ENCODE measurements around the gene SLBP. TPM values are rescaled to one million over a fixed set of nuclear protein-coding genes. Genes with fewer than 3 reads are reported as not detected.

Gene SLBP
- total RNA-seq, 1 donor from 2014 or later, result 86.7 TPM

DNA sequence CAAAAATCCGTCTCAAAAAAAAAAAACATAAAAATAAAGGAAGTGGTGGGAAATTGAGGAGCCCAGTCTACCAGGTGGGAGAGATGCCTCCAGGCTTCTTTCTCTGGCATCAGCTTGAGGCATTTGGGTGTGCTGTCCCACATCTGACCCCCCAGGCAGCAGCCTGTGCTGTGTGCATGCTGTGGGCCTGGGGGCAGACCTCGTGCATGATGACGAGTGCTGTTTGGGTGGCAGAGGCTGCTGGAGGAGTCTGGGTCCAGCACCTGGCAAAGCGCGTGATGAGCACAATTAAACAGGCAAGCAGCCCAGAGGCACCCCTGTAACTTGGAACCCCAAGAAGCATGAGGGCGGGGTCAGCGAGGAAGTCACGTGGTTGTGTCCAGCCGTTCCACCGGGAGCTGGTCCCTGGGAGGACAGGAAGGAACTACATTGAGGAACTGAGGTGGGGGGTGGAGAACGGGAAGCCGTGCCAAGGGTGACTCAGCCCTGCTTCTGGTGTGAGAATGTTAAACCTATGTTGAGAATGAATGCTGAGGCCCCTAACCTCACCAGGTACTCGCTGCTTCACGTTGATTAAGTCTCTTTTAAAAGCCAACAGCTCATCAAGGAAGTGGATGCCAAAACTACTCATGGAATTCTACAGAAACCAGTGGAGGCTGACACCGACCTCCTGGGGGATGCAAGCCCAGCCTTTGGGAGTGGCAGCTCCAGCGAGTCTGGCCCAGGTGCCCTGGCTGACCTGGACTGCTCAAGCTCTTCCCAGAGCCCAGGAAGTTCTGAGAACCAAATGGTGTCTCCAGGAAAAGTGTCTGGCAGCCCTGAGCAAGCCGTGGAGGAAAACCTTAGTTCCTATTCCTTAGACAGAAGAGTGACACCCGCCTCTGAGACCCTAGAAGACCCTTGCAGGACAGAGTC, 15.3 kb upstream of the SLBP start:
- peak; percentile 78 for DNase-seq (ENCODE audit: low read depth, low spot score)

DNA sequence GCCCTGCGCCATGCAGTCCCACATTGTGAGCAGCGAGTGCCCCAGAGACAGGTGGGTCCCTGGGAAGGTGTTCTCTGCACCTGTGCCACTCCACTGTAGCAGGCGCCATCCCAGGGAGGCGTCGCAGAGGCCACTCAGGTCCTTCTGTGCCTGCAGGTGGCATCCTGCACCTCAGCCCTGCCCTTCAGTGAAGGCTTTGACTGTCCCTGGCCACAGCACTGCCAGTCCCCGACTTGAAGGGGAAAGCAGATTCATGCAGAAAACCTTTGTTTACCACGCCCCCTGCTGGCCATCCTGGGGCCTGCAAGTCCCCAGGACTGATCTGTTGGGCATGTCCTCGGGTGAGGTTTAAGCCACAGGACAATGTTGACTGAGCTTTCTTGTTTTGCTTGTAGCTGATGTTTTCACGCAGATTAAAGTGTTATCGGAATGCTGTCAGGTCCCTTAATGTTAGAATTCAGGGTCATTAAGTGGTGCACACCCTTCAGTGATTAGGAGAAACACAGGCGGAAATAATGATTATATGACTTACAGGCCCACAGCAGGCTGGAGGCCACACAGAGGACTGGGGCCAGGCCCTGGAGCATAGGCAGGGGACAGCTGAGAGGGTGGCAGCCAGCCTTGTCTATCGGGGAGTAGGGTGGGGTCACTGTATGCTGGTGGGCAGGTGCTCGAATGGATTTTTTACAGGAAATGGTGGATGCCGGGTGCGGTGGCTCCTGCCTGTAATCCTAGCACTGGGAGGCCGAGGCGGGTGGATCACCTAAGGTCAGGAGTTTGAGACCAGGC, 14.2 kb upstream of the SLBP start:
- DNase-seq (ENCODE audit: low read depth, low spot score), result no peak

DNA sequence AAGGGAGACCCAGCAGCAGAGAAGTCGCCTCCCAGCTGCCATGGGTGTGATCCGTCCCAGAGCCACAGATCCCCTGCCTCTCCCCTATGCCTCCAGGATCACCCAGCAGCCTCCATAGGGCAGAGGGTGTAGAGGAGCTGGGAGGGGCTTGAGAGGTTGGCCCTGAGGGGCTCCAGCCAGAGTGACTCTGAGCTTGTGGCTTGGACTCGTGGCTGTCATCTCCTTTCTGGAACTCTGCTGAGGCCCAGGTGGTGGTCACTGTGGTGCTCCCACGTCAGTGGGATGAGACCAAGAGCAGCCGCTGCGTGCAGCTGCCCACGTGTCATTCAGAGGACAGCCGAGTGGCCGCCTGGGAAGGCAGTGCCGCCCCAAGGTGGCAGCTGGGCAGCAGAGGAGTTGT, 13.4 kb upstream of the SLBP start:
- DNase-seq (ENCODE audit: low read depth, low spot score), result no peak

DNA sequence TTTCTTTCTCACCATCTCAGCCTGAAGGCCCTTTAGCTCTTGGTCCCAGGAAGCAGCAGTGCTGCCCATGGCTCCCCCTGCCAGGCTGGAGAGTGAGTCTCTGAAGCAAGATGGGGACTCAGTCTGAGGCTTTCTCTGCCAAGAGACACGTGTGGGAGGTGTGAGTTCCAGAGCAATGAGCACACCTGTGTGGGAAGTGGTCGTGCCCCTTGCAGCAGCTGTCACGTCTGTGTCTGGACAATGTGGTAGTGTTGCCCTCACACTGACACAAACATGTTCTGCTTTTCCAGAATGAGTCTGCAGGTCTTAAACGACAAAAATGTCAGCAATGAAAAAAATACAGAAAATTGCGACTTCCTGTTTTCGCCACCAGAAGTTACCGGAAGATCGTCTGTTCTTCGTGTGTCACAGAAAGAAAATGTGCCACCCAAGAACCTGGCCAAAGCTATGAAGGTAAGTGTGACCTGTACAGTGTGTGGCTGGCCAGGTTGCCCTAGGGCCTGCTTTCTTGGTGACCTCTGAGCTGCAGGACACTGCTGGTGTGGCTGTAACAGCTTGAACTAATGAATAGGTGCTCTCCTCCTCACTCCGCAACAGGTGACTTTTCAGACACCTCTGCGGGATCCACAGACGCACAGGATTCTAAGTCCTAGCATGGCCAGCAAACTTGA, 11.1 kb upstream of the SLBP start:
- no peak for DNase-seq (ENCODE audit: low read depth, low spot score)

DNA sequence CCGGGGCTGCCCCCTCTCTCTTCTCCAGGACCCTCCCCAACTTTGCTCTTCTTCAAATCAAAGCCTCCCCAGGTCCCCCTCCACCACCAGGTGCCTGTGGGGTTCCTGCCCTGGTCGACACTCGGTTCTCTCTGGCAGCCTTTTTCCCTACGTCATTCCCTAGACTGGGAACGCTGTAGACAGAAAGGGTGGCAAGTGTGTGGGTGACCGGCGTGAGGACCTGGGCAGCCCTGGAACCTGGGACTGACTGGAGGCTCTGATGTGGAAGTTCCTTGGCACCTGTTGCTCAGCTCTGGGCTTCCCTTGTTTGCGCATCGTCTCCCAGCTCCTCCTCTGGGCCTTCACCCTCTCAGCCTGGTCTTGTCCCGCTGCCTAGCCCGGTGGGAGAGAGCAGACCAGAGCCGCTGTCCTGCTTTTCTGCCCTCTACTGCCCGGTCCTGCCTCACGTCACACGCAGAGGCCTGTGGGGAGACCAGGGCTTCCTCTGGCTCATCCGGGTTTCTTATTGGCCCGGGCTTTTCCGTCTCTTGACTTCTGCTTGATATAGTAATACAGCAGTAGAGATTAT, 10.5 kb upstream of the SLBP start:
- DNase-seq (ENCODE audit: low read depth, low spot score), result no peak

DNA sequence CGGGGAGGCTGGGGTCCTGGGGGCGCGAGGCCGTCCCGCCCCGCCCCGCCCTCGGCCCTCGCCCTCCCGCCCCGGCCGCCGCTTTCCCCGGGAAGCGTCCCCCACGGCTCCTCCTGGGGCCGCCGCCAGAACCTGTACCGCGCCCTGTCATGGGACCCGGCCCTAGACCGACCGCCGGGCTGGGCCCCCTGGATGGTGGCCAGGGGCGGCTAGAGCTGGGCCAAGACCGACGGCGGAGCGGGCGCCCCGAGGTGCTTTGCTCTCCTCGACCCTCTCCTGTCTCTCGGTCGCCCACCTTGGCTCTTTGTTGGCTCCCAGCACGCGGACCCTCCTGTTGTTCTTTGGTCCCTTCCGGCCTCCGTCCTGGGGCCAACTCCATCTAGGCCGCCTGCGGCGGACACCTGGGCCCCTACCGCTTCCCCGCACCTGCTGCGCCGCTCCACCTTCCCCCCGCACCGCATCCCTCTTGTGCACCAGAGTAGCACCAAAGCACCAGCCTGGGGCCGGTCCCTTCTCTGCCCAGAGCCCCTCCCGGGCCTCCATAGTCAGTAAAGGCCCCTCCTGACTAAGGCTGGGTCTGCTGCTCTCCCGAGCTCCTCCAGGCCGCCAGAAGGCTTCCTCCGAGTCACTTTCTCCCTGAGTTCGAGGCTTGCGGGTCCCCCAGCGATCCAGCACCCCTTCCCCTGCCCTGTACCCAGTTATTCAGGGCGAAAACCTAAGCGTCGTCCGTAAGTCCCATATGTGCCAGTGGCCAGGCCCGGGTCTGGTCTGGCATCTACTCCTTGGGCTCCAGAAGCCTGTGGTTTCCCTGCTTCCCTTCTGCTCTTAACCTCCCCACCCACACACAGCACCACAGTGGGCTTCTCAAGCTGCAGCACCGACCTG, 9.8 kb upstream of the SLBP start:
- DNase-seq (ENCODE audit: low read depth, low spot score), result no peak

DNA sequence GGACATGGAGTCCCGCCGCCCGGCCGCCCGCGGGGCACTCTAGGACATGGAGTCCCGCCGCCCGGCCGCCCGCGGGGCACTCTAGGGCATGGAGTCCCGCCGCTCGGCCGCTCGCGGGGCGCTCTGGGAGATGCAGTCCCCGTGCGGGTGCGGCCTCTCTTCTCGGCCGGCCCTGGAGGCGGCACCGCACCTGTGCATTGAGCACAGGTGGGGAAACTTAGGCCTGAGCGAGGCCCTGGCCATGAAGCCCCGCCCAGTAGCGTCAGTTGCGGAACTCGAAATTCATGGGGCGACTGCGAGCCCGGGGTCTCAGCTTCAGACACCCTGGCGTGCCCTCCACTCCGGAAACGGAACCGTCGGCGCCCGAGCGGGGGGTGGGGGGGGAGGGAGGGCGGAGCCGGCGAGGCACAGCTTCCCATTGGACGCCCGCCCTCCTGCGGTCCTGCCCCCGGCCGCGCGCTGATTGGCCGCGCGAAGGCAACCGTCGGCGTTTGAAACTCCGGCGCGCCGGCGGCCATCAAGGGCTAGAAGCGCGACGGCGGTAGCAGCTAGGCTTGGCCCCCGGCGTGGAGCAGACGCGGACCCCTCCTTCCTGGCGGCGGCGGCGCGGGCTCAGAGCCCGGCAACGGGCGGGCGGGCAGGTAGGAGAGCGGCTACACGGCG, 9.0 kb upstream of the SLBP start, which contains the start of the genes TACC3 and TMEM129:
Gene TACC3 (plus strand): TSS at position 519 of the 663 bp plus-strand sequence. CDS start 1,901 bp downstream, outside the sequence.
Gene TMEM129 (minus strand): TSS at position 321 of the 663 bp plus-strand sequence. CDS start 486 bp downstream, outside the sequence.
- peak; percentile 60 for DNase-seq (ENCODE audit: low read depth, low spot score)

DNA sequence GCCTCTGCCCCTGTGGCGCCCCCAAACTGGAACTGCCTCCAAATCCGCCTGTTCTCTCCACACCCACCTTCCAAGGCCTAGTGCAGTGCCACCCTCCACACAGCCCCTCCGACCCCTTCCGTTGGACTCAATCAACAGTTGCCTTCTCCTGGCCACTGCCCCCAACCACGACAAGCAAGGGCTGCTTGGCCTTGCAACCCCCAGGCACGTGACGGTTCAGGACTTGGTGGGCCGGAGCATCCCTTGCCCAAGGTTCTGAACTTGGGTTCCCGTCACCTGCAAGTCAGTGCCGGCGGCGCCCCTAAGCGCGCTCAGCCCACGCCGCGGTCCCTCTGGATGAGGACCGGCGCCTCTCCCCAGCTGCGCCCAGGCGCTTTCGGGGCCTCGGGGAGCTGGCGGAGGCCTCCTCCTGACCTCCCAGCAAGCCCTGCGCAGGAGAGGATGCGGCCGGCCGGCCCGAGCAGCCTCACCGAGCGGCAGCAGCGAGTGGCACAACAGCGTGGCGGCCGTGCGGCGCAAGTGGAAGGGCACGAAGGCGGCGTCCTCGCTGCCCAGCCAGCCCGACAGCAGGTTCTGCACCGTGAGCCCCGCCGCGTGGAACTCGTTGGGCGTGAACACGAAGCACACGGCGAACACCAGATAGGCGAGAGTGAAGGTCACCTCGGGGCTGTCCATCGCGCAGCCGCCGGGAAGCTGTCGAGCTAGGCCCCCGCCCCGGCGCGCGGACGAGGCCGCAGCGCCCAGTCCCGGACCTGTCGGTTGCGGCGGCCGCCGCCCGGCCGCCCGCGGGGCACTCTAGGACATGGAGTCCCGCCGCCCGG, 8.3 kb upstream of the SLBP start:
- DNase-seq (ENCODE audit: low read depth, low spot score), result no peak

DNA sequence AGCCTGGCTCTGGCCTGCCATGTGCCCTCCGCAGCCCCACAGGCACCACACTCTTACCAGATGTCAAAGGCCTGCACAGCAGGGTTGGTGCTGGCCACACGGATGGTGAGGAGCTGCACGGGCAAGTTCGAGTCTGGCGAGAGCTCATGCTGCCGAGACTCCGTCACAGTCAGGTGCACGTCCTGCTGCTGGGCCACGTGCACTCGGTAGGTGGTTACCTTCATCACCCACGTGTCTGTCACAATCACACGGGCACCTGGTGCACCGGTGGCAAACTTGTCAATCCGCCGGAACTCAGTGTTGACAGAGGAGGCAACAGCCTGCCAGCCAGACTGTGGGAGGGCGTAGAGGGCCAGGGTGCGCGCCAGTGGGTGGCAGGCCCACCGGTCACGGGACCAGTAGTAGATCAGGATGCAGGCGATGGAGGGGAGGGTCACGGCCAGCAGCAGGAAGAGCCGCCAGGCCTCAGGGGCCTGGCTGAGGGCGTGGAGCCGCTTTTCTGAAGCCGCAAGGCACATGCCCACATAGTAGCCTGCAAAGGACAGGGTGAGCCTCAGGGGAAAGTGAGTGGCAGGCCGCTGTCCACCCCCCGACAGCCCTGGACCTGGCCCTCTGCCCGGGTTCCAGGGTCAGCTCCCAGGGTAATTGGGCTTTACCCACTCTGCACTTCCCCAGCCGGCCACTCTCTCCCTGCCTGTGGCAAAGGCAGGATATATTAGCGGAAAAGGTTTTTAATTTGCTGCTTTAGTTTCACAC, 6.2 kb upstream of the SLBP start:
- no peak for DNase-seq (ENCODE audit: low read depth, low spot score)

DNA sequence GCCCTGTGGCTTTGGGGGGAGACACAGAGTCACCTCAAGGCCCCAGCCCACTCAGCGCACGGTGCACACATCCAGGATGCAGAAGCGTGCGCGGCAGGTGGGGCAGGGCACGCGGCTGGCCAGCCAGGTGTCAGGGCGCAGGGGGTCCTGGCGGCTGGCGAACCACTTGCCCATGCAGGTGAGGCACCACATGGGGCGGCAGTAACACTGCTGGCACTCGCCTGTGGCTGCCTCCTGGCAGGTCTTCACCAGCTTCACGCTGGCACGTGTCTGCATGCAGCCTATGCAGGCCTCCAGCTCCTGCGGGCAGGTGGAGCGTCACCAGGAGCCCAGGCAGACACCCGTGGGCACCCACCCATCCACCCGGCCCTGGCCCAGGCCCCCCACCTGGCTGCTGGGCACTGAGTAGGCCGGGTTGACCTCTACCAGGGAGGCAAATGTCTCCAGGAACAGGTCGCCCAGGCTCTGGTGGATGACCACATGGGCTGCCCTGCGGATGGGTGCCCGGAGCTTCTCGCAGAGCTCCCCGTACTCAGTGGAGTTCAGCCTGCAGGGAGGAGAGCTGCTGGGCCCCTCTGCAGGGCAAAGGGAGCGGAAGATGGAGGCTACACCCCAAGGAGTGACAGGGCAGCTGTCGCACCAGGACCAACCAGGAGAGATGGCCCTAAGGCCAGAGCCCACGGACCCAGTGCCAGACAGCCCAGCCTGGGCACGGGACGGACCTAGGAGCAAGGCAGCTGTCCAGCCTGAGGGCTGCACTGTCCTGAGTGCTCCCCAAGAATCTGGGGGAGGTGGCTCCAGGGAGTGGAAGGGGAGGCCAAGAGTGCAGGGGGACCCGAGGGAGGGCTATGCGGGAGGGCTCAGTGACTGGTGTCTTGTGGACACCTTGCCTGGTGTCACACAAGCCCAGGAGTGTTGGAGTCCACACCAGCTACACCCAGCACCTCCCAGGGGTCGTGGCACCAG, 5.3 kb upstream of the SLBP start:
- DNase-seq (ENCODE audit: low read depth, low spot score), result no peak

DNA sequence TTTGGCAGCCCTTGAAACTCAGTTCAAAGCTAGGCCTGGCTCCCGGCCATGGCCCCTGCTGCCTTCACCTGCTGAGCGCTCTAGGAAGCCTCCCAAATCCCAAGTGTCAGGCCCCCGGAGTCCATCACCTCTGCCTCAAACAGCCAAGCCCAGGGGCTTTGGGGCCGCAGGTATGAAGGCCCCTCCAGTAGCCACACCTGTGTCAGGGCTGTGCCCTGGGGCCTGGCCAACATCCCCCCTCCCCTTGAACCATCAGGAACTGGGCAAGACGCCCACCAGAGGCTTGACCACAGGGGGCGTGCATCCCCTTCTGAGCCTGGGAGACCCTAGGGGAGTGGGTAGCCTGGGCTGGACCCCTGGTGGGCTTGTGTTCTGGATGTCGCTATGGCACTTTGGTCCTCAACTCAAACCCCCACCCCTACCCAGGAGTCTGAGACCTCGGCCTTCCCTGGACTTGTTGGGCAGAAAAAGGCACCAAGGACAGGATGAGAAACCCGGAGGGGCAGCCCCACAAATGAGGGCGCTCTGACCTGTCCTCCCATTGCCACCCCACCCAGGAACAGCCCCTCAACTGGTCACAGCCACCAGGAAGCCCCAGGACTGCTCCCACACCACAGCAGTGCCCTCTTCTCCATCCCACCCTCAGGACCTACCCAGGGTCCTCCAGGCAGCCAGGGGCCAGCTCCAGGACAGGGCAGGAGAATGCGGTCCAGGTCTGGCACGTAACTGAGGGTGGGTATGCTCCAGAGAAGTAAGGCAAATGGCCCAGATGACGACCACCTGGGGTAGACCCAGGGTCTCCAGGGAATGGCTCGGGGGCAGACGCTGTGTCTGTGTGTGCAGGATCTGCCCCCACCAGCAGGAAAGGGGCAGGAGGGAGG, 4.2 kb upstream of the SLBP start:
- no peak for DNase-seq (ENCODE audit: low read depth, low spot score)

DNA sequence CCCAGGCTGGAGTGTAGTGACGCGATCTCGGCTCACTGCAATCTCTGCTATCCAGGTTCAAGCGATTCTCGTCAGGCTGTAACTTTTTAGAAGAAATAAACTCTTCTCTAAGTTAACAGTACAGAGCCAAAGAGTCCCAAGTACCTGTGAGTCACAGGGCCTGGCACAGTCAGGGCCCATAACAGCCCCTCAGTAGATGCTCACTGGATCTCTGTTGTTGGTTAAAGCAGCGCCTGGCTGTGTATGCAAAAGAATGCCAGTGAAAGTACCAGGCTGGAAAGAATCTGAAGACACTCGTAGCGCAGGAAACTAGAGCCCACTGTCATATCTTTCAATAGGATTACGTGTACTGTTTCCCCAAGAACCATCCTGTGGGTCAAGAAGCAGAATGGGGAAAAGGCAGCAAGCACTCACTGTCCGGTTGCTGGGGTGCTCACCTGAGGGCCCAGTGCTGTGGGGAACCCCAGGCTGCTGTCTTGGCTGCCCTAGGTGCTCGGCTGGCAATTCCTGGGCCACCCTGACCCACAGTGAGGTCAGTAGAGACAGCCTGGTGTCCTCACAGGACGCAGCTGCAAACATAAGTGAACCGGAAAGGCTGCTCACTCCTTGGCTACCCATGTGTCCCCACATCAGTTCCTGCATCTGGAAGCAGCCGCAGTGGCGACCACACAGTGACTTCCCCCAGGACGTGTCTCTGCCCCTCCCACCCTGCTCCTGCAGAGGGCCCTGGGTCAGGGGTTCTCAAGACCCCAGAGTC, 3.1 kb upstream of the SLBP start:
- no peak for DNase-seq (ENCODE audit: low read depth, low spot score)

DNA sequence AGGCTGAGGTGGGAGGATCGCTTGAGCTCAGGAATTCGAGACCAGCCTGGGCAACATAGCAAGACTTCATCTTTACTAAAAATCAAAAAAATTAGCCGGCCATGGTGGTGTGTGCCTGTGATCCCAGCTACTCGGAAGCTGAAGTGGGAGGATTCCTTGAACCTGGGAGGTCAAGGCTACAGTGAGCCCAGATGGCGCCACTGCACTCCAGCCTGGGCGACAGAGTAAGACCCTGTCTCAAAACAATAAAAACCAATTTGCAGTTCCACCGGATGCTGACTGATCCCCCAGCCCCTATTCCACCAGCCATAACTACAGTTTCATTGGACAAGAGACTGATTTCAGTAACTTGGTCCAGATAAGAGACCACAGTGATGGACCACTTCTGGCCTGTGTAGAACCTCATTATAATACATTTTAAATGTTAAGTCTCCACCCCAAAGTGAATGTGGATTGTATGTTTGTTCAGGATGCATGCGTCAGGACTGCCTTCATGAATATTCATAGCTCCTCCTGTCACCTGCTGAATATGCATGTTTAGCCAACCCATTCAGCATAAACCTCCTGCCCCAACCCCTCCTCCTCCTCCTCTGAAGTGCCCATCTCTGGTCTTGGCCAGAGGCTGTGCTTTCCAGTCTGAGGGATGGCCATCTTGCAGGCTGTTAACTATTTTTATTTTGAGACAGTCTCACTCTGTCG, 2.3 kb upstream of the SLBP start:
- DNase-seq (ENCODE audit: low read depth, low spot score), result no peak

DNA sequence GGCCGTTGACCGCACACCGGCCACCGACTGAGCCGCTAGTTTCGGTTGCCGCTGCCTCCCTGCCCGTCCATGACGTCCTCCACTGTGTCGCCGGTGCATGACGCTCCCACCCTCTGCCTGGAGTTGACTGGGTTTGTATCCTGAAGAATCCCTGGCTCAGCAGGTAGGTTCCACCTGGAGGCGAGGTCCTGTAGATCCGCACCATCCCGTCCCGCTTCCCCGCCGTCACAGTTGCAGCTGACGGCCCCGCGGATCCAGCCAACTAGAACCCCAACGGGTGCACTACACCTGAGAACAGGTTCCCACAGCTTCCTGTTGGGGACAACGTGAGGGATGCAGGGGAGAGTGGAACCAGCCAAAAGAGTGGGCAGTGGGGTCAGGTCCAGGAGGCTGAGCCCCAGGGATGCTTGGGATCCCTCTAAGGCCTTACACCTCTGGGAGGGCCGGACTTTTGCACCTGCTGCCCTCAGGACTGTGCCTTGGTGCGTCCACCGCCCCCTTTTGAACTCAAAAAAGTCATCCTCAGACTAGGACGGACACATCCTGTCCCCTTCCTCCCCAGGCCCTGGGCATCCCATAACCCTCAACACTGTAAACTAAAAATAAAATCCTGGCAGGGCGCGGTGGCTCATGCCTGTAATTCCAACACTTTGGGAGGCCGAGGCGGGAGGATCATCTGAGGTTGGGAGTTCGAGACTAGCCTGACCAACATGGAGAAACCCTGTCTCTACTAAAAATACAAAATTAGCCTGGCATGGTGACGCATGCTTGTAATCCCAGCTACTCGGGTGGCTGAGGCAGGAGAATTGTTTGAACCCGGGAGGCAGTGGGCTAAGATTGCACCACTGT, 1.1 kb upstream of the SLBP start:
- DNase-seq (ENCODE audit: low read depth, low spot score), result no peak
